AG04449 (cell line): Measurements from ENCODE around the gene EIF2B5.

ENCODE experiments used
- CTCF ChIA-PET: fragments of 350-600 bp; formaldehyde crosslinking; extraction: SDS; loops from one replicate; lab custom pipeline; 2021; ENCODE audit warnings: antibody characterized with exemption; lab: Yijun Ruan, JAX
- POLR2A ChIA-PET: fragments of 400-600, 350-600 bp; formaldehyde crosslinking; extraction: SDS; loops from one replicate; lab custom pipeline; 2020; ENCODE audit warnings: antibody characterized with exemption, inconsistent platforms; lab: Yijun Ruan, JAX
- DNase-seq: peaks from one replicate; pipeline ENCODE4 v3.0.0-alpha.2; 2010; ENCODE audit warnings: low read depth, low spot score
- H3K4me3 ChIP-seq: 2 replicates; pipeline ENCODE4 v1.5.1; 2011; ENCODE audit warnings: low read depth, mild to moderate bottlenecking, control low read depth, low read length
- TF ChIP-seq, protein P1 (sequence below): IDR thresholded peaks from one replicate; pipeline ENCODE4 v1.5.1; 2011; ENCODE audit warnings: mild to moderate bottlenecking, moderate library complexity, low read length, control low read depth, inconsistent platforms; ENCODE audit not compliant: insufficient read depth; ENCODE audit errors: missing control alignments

Gene EIF2B5

DNA sequence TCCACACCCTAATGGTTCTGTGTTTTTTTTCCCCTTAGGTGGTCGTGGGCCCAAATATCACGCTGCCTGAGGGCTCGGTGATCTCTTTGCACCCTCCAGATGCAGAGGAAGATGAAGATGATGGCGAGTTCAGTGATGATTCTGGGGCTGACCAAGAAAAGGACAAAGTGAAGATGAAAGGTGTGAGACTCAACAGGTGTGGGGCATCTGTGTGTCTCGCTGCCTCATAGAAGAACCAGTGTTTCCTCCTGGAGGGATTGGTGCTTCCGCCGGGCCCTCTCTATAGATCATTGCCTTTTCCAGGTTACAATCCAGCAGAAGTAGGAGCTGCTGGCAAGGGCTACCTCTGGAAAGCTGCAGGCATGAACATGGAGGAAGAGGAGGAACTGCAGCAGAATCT, 7.0 kb downstream of the EIF2B5 start:
- no peak overlapping the region for H3K4me3 ChIP-seq
- TF ChIP-seq, protein P1, sequence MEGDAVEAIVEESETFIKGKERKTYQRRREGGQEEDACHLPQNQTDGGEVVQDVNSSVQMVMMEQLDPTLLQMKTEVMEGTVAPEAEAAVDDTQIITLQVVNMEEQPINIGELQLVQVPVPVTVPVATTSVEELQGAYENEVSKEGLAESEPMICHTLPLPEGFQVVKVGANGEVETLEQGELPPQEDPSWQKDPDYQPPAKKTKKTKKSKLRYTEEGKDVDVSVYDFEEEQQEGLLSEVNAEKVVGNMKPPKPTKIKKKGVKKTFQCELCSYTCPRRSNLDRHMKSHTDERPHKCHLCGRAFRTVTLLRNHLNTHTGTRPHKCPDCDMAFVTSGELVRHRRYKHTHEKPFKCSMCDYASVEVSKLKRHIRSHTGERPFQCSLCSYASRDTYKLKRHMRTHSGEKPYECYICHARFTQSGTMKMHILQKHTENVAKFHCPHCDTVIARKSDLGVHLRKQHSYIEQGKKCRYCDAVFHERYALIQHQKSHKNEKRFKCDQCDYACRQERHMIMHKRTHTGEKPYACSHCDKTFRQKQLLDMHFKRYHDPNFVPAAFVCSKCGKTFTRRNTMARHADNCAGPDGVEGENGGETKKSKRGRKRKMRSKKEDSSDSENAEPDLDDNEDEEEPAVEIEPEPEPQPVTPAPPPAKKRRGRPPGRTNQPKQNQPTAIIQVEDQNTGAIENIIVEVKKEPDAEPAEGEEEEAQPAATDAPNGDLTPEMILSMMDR, result no peak
- POLR2A ChIA-PET, result no interaction called here
- CTCF ChIA-PET, result no interaction called here
- no peak for DNase-seq

DNA sequence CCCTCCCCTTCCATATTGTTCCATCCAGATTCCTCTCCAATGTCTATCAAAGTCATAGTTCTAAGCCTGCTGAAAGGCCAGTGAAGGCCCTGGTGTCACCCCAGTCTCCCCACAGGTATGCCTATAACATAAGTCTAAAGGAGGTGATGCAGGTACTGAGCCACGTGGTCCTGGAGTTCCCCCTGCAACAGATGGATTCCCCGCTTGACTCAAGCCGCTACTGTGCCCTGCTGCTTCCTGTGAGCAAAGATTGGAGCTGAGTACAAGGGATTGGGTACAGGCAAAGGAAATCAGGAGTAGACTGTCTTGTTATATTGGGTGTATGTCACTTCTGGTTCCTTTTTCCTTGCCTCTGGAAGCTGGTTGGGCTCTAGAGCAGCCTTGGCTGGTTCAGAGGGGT, 8.2 kb downstream of the EIF2B5 start:
- ChIA-PET CTCF (interaction anchor here (0.9 to 4.1 kb wide), 3 partner anchors 8 to 107 kb away, joined by 4 to 46 read pairs (median 24); partner anchors contain the start of genes EEF1AKMT4 and EIF2B5), POLR2A (no interaction called here)
- TF ChIP-seq, protein P1, result no peak
- no peak overlapping the region for H3K4me3 ChIP-seq
- no peak for DNase-seq

DNA sequence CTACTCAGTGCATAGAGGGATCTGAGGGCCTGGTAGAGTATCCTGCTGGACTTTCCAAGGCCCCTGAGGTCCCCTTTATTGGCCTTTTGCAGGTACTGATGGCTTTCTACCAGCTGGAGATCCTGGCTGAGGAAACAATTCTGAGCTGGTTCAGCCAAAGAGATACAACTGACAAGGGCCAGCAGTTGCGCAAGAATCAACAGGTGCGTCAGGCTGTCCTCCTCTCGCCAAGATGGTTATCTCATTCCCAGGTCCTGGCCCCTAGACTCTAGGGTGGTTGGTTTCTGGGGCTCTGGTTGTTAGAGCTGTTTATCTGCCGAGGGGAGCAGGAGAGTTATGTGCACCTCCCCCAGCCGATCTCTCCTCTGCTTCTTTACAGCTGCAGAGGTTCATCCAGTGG, 9.3 kb downstream of the EIF2B5 start:
- ChIA-PET POLR2A (interaction anchor here (0.8 kb wide), 1 partner anchor 11 kb away, joined by 3 read pairs; the partner anchor contains the start of gene DVL3), CTCF (interaction anchor here (0.9 to 4.1 kb wide), 13 partner anchors 8 to 249 kb away, joined by 3 to 46 read pairs (median 4); partner anchors contain the start of genes ABCF3, DVL3, EEF1AKMT4 and EIF2B5)
- DNase-seq, result no peak
- no peak overlapping the region for H3K4me3 ChIP-seq
- TF ChIP-seq, protein P1, result no peak

GRCh38 chr3:184145111-184145524, 10.0 kb downstream of the EIF2B5 start:
- TF ChIP-seq, protein P1, result peak; percentile 35
- CTCF ChIA-PET, result interaction anchor here (0.9 to 4.1 kb wide), 16 partner anchors 8 to 249 kb away, joined by 3 to 46 read pairs (median 4); partner anchors contain the start of genes ABCF3, DVL3, EEF1AKMT4 and EIF2B5
- H3K4me3 ChIP-seq, result no peak overlapping the region
- POLR2A ChIA-PET, result no interaction called here
- DNase-seq, result no peak

DNA sequence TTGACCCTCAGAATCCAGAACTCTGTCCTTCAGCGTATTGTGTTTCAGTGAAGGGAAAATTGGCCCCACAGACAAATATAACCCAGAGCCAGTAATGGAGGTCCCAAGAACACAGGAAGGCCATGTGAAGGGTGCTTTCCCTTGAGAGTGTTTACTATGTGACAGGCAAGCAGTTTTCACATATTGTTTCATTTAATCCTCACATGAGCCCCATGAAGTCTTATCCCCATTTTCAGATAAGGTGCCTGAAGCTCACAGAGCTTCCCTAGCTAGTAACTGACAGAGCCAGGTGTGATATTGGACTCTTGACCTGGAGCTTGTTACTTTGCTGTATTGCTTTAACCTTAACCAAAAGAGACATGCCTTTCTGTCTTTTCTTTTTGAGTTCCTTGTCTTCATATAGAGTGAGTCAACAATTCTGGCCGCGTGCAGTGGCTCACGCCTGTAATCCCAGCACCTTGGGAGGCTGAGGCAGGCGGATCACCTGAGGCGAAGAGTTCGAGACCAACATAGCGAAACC, 10.7 kb downstream of the EIF2B5 start:
- CTCF ChIA-PET, result interaction anchor here (0.8 to 4.1 kb wide), 13 partner anchors 11 to 249 kb away, joined by 3 to 46 read pairs (median 4); partner anchors contain the start of genes EEF1AKMT4 and EIF2B5

GRCh38 chr3:184148076-184148475, 12.9 kb downstream of the EIF2B5 start:
- DNase-seq, result no peak
- H3K4me3 ChIP-seq, result no peak overlapping the region
- TF ChIP-seq, protein P1, result no peak
- ChIA-PET CTCF (interaction anchor here (1.1 to 1.9 kb wide), 5 partner anchors 11 to 142 kb away, joined by 4 to 10 read pairs (median 5); partner anchors contain the start of gene EEF1AKMT4), POLR2A (no interaction called here)

More for the DNA sequence above, 10.7 kb downstream of the EIF2B5 start:
- no peak for DNase-seq
- TF ChIP-seq, protein P1, result no peak
- POLR2A ChIA-PET, result no interaction called here
- H3K4me3 ChIP-seq, result no peak overlapping the region
